GM18526 (cell line): ENCODE measurements around the gene ALK.

ENCODE experiments used
- POLR2A ChIP-seq: IDR thresholded peaks from 3 replicates; pipeline ENCODE4 v1.6.1; 2011; ENCODE audit not compliant: insufficient read length; ENCODE audit errors: extremely low read depth

Gene ALK

GRCh38 chr2:29741132-29741531, 180.3 kb downstream of the ALK start:
- TF ChIP-seq POLR2A, result no peak

DNA sequence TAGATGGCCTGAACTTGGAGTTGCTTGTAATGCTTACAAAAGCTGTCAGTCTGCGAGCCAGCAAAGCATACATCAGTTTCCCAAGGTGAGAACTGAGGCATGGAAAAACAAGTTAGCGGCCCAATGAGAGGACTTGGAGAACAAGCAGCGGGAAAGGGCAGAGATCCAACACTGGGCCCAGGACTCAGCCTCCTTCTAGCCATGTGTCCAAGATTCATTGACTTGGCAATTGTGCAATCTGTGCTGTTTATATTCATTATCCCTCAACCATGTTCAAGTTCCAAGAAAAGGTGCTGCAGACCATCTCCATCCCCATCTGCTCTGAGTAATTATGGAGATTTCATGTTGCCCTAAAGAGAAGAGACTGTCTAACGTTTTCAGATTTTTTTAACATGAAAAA, 187.4 kb downstream of the ALK start:
- TF ChIP-seq POLR2A, result no peak

- TF ChIP-seq POLR2A, result no peak
These were observed 188.2 kb downstream of the ALK start for GRCh38 chr2:29733213-29733612.

GRCh38 chr2:29731948-29732347, 189.4 kb downstream of the ALK start:
- no peak for TF ChIP-seq POLR2A

DNA sequence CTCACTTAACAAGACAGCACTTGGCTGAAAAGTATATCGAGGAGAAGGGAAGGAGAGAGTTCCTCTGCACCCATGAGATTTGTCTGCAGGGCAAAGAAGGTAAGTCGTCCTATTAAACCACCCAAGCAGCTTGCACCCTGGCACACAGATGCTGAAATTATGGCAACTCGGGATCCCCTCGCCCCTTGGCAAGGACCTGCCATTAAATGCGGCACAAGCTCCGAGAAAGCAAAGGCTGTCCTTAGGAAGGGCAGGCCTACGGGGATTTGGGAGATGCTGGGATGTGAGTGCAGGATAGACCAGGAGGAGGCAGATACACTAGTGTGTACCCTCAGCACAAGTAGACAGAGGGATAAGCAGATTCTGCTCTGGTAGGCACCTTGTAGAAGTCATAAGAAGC, 191.5 kb downstream of the ALK start:
- no peak for TF ChIP-seq POLR2A

DNA sequence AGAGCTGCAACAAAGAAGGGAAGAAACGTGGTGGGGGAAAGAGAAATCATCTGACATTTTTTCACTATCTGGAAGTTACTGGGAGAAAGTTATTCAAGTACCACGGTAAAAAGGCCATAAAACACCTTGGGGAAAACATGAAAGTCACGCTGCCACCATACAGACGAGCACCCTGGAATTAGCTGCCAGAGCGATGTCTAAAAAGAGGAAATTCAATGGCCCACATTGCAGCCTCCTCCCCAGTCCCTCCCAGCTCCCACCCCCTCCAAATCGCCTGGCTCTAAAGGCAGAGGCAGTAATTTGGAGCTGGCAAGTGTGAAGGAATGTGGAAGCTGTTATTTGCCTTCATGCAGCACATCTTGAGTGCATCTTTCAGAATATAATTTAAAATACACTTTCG, 192.0 kb downstream of the ALK start:
- TF ChIP-seq POLR2A, result no peak

DNA sequence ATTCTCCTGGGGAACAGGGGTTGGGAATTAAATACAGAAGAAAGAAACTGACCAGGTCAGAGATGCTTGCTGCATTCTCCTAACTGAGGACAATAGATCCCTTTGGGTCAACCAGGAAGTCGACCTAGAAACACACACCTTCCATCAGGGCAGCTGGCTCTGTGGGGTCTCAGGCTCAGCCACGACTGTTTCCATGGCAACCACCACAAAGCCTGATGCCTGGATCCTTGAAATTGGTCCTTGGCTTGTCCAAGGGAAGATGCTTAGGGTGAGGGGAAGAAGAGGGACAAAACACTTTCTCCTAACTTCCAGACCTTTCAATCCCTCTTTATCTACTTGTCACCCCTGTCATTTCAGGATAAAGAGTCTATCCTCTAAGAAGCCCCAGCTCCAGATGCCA, 194.4 kb downstream of the ALK start:
- TF ChIP-seq POLR2A, result no peak

DNA sequence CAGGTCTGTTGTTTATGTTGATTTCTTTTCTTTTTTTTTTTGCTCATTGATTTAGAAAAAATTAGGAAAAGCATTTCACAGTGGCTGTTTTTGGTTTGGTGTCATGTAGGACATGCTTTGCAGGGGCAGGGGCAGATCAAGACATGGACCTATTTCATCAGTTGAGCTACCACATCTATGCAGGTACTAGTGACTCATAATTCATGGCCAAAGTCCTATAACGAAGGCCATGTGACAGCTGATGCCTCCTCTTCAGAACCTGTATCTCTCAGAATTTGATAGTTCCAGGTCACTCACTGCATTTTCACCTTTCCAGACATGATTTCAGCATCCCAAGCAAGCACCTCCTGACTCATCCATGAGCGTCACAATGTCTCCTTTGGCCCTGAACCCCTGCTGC, 195.8 kb downstream of the ALK start:
- no peak for TF ChIP-seq POLR2A

DNA sequence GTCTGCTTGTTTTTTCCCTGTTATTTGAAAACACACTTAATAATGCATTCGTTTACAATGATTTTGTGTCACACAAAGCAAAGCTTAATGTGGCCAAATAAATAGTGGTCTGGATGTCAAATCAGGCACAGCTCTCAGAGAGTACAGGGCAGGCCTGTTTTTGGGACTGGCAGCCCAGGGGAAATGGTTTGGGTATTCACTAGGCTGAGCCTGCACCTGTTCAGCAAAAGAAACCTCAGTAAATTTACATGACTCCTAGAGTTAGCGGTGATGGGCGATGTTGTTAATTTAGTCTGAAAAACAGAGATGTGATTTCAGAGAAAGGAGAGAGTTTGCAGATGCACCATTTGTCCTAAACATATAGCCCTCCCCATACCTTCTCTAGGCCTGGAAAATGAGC, 197.1 kb downstream of the ALK start:
- TF ChIP-seq POLR2A, result no peak

- no peak for TF ChIP-seq POLR2A
These were observed 198.0 kb downstream of the ALK start for GRCh38 chr2:29723255-29724001.

- TF ChIP-seq POLR2A, result no peak
These were observed 201.7 kb downstream of the ALK start for GRCh38 chr2:29719639-29720038.

DNA sequence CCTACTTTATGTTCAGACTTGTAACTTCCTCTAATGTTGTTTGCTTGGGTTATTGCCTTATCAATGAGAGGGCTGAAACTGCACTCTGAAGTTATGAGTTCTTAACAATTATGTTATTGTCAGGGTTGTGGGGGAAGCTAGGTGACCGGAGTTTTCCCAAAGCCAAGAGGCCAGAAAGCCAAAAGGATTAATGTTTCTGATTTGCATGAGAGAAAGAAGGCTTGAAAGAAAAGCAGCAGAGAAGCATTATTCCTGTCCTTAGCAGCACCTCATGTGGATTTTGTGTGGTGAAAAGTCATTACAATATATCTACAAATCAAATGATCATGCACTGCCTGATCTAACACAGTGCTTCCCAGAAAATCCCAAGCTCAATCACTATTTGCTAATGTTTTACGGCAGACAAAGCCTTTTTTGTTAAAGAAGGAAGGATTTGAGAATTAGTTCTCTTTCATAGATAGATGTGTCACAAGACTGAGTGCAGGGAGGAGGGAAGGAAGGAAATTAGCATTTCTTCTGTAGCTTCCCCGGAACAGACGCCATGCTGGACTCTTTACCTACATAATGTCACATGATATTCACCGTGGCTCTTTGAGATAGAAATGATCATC, 203.2 kb downstream of the ALK start:
- no peak for TF ChIP-seq POLR2A

DNA sequence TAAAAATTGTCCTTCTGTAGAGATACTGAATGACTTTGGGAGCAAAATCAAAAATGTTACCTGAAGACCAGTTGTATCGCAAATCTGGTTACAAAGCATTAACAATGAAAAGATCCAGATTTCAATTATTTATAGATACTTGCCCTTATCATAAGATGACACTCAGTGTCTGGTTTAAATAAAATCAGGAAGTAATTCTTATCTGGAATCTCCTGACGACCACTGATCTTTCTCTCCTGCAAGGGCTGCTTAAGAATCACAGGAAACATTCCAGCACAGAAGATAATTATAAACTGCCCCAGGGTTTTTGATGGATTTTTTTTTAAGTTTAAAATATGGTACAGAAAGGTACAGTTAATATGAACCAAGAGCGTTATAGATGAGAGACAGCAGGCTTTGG, 205.7 kb downstream of the ALK start:
- no peak for TF ChIP-seq POLR2A

GRCh38 chr2:29714333-29714732, 207.1 kb downstream of the ALK start:
- TF ChIP-seq POLR2A, result no peak

DNA sequence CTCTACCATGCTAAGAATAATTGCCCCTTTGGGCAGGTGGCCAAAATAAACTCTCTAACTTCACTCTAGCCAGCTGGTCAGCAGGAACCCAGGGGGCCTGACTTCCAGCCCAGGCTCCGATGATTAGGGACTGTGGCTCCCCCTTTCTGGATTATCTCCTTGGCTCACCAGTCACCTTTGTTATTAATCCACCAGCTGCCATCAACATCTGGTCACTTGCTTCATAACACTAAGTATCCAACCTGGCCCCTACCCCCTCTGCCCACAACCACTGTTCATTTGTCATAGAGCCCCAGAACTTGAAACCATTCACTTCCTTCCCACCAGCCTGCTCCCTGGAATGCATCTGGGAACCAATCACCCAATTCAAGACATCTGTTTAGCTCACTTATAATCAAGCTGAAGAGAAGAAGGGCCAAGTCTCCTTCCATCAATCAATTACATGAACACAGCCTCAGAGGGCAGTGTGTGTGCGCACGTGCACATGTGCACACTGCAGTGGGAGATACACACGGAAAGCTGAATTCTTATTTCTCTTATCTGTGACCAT, 215.1 kb downstream of the ALK start:
- TF ChIP-seq POLR2A, result no peak

DNA sequence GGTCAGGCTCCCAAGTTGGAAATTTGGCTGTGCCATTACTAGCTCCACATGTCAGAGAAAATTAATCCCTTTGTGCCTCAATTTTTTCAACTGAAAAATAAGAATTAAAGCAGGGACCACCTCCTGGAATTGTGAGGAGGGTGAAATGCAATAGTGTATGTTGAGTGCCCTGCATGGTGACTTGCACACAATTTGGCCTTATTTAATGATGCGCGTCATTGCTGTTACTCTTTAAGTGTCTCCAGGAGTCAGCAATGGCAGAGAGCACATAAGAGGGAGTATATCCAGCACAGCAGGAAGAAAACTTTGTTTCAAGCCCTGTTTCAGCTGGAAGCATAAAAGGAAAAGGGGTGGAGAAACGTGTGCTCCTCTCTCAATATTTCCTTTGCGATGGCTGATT, 215.8 kb downstream of the ALK start:
- TF ChIP-seq POLR2A, result no peak

DNA sequence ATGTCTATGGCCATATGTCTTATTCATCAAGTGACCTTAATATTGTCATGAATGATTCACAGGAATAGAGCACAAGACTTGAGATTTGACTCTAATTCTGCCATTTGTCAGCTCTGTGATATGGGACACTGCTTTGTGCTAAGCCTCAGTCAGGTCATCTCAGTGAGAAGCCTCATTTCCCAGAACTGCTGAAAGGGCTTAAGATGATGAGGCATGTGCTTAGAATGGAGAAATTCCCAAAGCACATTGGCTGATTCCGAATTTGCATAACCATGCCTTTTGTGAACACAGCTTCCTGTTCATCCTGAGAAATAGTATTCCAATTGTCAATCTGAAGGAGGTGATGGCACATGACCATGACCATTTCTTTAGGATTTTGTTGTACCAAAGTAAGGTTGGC, 218.1 kb downstream of the ALK start:
- TF ChIP-seq POLR2A, result no peak
